HEK293 (cell line): ENCODE results near the gene GPX1.

Source experiments
- CTCF ChIA-PET: fragments of 350-600 bp; formaldehyde crosslinking; extraction: SDS; loops from one replicate; lab custom pipeline; 2021; ENCODE audit warnings: antibody characterized with exemption; lab: Yijun Ruan, JAX
- POLR2A ChIA-PET: fragments of 300-600 bp; formaldehyde crosslinking; extraction: SDS; loops from one replicate; lab custom pipeline; 2020; ENCODE audit warnings: antibody characterized with exemption, inconsistent platforms; lab: Yijun Ruan, JAX
- H3K27ac ChIP-seq: fragments of 200-500 bp; sonication (Bioruptor generic); 2 replicates; pipeline ENCODE4 v1.5.1; 2014; ENCODE audit warnings: low read depth, low read length, control low read depth, inconsistent platforms; ENCODE audit errors: extremely low read depth
- H3K36me3 ChIP-seq, 2 experiments: fragments of 200-500 bp in 1 of 2; sonication (Bioruptor generic) in 1 of 2; 1 replicate in 1 of 2; 2 replicates in 1 of 2; pipeline ENCODE4 v1.5.1; 2014 to 2017; ENCODE audit warnings: inconsistent platforms in 2 of 2, low read length in 2 of 2; ENCODE audit not compliant: control insufficient read depth in 2 of 2, insufficient read depth in 1 of 2
- H3K4me1 ChIP-seq: fragments of 200-500 bp; sonication (Bioruptor generic); 2 replicates; pipeline ENCODE4 v1.5.1; 2014; ENCODE audit warnings: mild to moderate bottlenecking, low read length, inconsistent platforms; ENCODE audit not compliant: control insufficient read depth, insufficient read depth
- H3K4me3 ChIP-seq: 2 replicates; pipeline ENCODE4 v1.5.1; 2011; ENCODE audit warnings: low read depth, mild to moderate bottlenecking, control low read depth, low read length, moderate library complexity
- H3K9me3 ChIP-seq: fragments of 200-500 bp; sonication (Bioruptor generic); 2 replicates; pipeline ENCODE4 v1.5.1; 2014; ENCODE audit warnings: low read depth, low read length, inconsistent platforms; ENCODE audit not compliant: control insufficient read depth, insufficient read depth
- BCL11A ChIP-seq: fragments of 450-650 bp; formaldehyde crosslinking; IDR thresholded peaks from 2 replicates; pipeline ENCODE4 v1.5.1; 2016; ENCODE audit warnings: low read depth, missing biosample characterization, missing genetic modification characterization
- HOXD13 ChIP-seq: sonication (generic); formaldehyde crosslinking; IDR thresholded peaks from 2 replicates; pipeline ENCODE4 v1.8.0; 2022; ENCODE audit warnings: missing genetic modification reagents, borderline replicate concordance
- SP3 ChIP-seq: fragments of 450-650 bp; formaldehyde crosslinking; IDR thresholded peaks from 2 replicates; pipeline ENCODE4 v1.5.1; 2016; ENCODE audit warnings: missing biosample characterization, missing genetic modification characterization
- ZNF112 ChIP-seq: fragments of 450-650 bp; formaldehyde crosslinking; IDR thresholded peaks from 2 replicates; pipeline ENCODE4 v1.5.0; 2017; ENCODE audit warnings: missing biosample characterization, missing genetic modification characterization
- ZNF174 ChIP-seq: fragments of 450-650 bp; formaldehyde crosslinking; IDR thresholded peaks from 2 replicates; pipeline ENCODE4 v1.5.0; 2017; ENCODE audit warnings: missing biosample characterization, mild to moderate bottlenecking, missing genetic modification characterization
- ZNF184 ChIP-seq: fragments of 450-650 bp; IDR thresholded peaks from 2 replicates; pipeline ENCODE4 v1.5.1; 2018; ENCODE audit warnings: missing biosample characterization, mild to moderate bottlenecking, missing genetic modification characterization
- ZNF24 ChIP-seq: fragments of 450-650 bp; formaldehyde crosslinking; IDR thresholded peaks from 2 replicates; pipeline ENCODE4 v1.5.1; 2016; ENCODE audit warnings: missing biosample characterization, missing genetic modification characterization
- ZNF302 ChIP-seq: fragments of 450-650 bp; formaldehyde crosslinking; IDR thresholded peaks from 2 replicates; pipeline ENCODE4 v1.5.1; 2016; ENCODE audit warnings: missing biosample characterization, missing genetic modification characterization, low read depth
- ZNF514 ChIP-seq: fragments of 450-650 bp; formaldehyde crosslinking; IDR thresholded peaks from 2 replicates; pipeline ENCODE4 v1.5.1; 2016; ENCODE audit warnings: missing biosample characterization, missing genetic modification characterization
- ZNF529 ChIP-seq: fragments of 450-650 bp; formaldehyde crosslinking; IDR thresholded peaks from 2 replicates; pipeline ENCODE4 v1.5.1; 2017; ENCODE audit warnings: missing genetic modification characterization, missing biosample characterization; ENCODE audit not compliant: insufficient replicate concordance
- ZNF571 ChIP-seq: fragments of 450-650 bp; formaldehyde crosslinking; IDR thresholded peaks from 2 replicates; pipeline ENCODE4 v1.5.0; 2017; ENCODE audit warnings: missing biosample characterization, missing genetic modification characterization
- ZNF624 ChIP-seq: fragments of 450-650 bp; formaldehyde crosslinking; IDR thresholded peaks from 2 replicates; pipeline ENCODE4 v1.5.1; 2017; ENCODE audit warnings: missing biosample characterization, missing genetic modification characterization
- ZNF747 ChIP-seq: fragments of 450-650 bp; formaldehyde crosslinking; IDR thresholded peaks from 2 replicates; pipeline ENCODE4 v1.5.1; 2016; ENCODE audit warnings: missing biosample characterization, missing genetic modification characterization
- ZNF776 ChIP-seq: fragments of 450-650 bp; formaldehyde crosslinking; IDR thresholded peaks from 2 replicates; pipeline ENCODE4 v1.5.0; 2017; ENCODE audit warnings: missing biosample characterization, missing genetic modification characterization, borderline replicate concordance
- ZSCAN23 ChIP-seq: fragments of 450-650 bp; formaldehyde crosslinking; IDR thresholded peaks from 2 replicates; pipeline ENCODE4 v1.5.1; 2016; ENCODE audit warnings: missing biosample characterization, missing genetic modification characterization
- TF ChIP-seq, protein P1 (sequence below): fragments of 450-650 bp; formaldehyde crosslinking; IDR thresholded peaks from 2 replicates; pipeline ENCODE4 v1.5.0; 2017; ENCODE audit warnings: missing biosample characterization, missing genetic modification characterization, borderline replicate concordance
- TF ChIP-seq, protein P2 (sequence below): fragments of 450-650 bp; formaldehyde crosslinking; IDR thresholded peaks from 2 replicates; pipeline ENCODE4 v1.5.1; 2017; ENCODE audit warnings: missing biosample characterization, missing genetic modification characterization
- TF ChIP-seq, protein P3 (sequence below): fragments of 450-650 bp; formaldehyde crosslinking; IDR thresholded peaks from 2 replicates; pipeline ENCODE4 v1.5.1; 2016; ENCODE audit warnings: missing biosample characterization, missing genetic modification characterization, low read depth
- TF ChIP-seq, protein P4 (sequence below): sonication (generic); formaldehyde crosslinking; IDR thresholded peaks from 2 replicates; pipeline ENCODE4 v1.8.1; 2022; ENCODE audit warnings: mild to moderate bottlenecking, moderate library complexity, missing genetic modification reagents

Gene GPX1

DNA sequence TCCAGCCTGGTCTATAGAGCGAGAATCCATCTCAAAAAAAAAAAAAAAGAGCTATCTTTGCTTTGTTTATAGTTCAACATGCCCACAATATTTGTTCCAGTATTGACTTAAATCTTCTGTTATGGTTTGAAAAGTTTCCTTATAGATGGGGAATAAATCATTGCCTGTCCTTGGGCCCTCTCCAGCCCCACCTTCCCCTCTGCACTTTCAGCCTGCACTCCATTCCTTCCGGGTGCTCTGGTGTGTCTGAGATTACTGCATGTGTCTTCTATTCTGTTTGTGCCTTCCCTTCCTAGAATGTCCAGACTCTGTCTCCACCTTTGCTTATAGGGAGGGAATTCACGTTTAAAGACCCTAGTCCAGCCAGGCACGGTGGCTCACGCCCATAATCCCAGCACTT lies 25.2 kb upstream of the GPX1 start:
- TF ChIP-seq ZNF776 (tag by site-specific recombination) (no peak), ZNF112 (tag by site-specific recombination) (no peak), ZNF529 (no peak), HOXD13 (CRISPR knock-in tag) (no peak), ZNF624 (tag by site-specific recombination) (no peak), ZNF571 (tag by site-specific recombination) (no peak), ZSCAN23 (tag by site-specific recombination) (no peak), ZNF174 (tag by site-specific recombination) (no peak), ZNF184 (tag by site-specific recombination) (no peak), ZNF24 (tag by site-specific recombination) (no peak), BCL11A (tag by site-specific recombination) (no peak), ZNF514 (no peak)
- TF ChIP-seq, protein P1, sequence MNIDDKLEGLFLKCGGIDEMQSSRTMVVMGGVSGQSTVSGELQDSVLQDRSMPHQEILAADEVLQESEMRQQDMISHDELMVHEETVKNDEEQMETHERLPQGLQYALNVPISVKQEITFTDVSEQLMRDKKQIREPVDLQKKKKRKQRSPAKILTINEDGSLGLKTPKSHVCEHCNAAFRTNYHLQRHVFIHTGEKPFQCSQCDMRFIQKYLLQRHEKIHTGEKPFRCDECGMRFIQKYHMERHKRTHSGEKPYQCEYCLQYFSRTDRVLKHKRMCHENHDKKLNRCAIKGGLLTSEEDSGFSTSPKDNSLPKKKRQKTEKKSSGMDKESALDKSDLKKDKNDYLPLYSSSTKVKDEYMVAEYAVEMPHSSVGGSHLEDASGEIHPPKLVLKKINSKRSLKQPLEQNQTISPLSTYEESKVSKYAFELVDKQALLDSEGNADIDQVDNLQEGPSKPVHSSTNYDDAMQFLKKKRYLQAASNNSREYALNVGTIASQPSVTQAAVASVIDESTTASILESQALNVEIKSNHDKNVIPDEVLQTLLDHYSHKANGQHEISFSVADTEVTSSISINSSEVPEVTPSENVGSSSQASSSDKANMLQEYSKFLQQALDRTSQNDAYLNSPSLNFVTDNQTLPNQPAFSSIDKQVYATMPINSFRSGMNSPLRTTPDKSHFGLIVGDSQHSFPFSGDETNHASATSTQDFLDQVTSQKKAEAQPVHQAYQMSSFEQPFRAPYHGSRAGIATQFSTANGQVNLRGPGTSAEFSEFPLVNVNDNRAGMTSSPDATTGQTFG = no peak
- TF ChIP-seq, protein P2, sequence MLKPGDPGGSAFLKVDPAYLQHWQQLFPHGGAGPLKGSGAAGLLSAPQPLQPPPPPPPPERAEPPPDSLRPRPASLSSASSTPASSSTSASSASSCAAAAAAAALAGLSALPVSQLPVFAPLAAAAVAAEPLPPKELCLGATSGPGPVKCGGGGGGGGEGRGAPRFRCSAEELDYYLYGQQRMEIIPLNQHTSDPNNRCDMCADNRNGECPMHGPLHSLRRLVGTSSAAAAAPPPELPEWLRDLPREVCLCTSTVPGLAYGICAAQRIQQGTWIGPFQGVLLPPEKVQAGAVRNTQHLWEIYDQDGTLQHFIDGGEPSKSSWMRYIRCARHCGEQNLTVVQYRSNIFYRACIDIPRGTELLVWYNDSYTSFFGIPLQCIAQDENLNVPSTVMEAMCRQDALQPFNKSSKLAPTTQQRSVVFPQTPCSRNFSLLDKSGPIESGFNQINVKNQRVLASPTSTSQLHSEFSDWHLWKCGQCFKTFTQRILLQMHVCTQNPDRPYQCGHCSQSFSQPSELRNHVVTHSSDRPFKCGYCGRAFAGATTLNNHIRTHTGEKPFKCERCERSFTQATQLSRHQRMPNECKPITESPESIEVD (tag by site-specific recombination) = no peak
- TF ChIP-seq, protein P3, sequence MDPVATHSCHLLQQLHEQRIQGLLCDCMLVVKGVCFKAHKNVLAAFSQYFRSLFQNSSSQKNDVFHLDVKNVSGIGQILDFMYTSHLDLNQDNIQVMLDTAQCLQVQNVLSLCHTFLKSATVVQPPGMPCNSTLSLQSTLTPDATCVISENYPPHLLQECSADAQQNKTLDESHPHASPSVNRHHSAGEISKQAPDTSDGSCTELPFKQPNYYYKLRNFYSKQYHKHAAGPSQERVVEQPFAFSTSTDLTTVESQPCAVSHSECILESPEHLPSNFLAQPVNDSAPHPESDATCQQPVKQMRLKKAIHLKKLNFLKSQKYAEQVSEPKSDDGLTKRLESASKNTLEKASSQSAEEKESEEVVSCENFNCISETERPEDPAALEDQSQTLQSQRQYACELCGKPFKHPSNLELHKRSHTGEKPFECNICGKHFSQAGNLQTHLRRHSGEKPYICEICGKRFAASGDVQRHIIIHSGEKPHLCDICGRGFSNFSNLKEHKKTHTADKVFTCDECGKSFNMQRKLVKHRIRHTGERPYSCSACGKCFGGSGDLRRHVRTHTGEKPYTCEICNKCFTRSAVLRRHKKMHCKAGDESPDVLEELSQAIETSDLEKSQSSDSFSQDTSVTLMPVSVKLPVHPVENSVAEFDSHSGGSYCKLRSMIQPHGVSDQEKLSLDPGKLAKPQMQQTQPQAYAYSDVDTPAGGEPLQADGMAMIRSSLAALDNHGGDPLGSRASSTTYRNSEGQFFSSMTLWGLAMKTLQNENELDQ = no peak
- H3K9me3 ChIP-seq = no peaks in the 10 kb centered on the region
- H3K27ac ChIP-seq = no peak overlapping the region
- H3K4me1 ChIP-seq = no peaks in the 10 kb centered on the region
- POLR2A ChIA-PET = no interaction called here
- H3K4me3 ChIP-seq = no peak overlapping the region
- CTCF ChIA-PET = interaction anchor here (0.6 kb wide), 1 partner anchor 11 kb away, joined by 4 read pairs; no protein-coding TSS in a partner anchor
- peaks cover 0 to 3% of the 10 kb centered on the region in 2 experiments; a peak in 2 of 3 replicates for H3K36me3 ChIP-seq

DNA sequence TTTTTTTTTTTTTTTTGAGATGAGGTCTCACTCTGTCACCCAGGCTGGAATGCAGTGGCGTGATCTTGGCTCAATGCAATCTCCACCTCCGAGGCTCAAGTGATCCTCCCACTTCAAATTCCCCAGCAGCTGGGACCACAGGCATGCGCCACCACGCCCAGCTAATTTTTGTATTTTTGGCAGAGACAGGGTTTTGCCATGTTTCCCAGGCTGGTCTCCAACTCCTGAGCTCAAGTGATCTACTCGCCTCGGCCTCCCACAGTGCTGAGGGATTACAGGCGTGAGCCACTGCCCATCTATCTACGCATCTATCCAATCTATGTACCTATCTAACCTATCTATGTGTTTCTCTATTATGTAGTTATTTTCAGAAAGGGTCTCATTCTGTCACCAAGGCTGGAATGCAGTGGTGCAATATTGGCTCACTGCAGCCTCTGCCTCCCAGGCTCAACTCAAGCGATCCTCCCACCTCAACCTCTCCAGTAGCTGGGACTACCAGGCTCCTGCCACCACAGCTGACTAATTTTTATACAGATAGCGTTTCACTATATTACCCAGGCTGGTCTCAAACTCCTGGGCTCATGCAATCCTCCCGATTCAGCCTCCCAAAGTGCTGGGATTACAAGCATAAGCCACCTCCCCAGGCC lies 20.2 kb upstream of the GPX1 start:
- H3K4me3 ChIP-seq = no peak overlapping the region
- TF ChIP-seq, protein P4, sequence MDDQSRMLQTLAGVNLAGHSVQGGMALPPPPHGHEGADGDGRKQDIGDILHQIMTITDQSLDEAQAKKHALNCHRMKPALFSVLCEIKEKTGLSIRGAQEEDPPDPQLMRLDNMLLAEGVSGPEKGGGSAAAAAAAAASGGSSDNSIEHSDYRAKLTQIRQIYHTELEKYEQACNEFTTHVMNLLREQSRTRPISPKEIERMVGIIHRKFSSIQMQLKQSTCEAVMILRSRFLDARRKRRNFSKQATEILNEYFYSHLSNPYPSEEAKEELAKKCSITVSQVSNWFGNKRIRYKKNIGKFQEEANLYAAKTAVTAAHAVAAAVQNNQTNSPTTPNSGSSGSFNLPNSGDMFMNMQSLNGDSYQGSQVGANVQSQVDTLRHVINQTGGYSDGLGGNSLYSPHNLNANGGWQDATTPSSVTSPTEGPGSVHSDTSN (CRISPR knock-in tag) = no peak
- no peak for TF ChIP-seq SP3 (tag by site-specific recombination)
- no peak for TF ChIP-seq ZNF747 (tag by site-specific recombination)
- TF ChIP-seq ZNF302 (tag by site-specific recombination) = no peak
- TF ChIP-seq, all 188 proteins: peak for 0
- Histone ChIP-seq H3K36me3 (peaks cover 14 to 26% of the 10 kb centered on the region in 2 experiments; a peak in 2 of 3 replicates), H3K4me1 (no peaks in the 10 kb centered on the region), H3K27ac (no peak overlapping the region), H3K9me3 (no peaks in the 10 kb centered on the region)
- CTCF ChIA-PET = no interaction called here
- POLR2A ChIA-PET = no interaction called here
